ENCODE data around the gene CEP44. TPM values are rescaled to one million over a fixed set of nuclear protein-coding genes. Genes with fewer than 3 reads are reported as not detected.
"Not testable (repeated sequence)": the region's sequence is repeated elsewhere in the genome, so short reads cannot be mapped to it uniquely, and the experiment has no call there.

Gene CEP44
- total RNA-seq, 1 donor from 2014 or later = 16.4 TPM

DNA sequence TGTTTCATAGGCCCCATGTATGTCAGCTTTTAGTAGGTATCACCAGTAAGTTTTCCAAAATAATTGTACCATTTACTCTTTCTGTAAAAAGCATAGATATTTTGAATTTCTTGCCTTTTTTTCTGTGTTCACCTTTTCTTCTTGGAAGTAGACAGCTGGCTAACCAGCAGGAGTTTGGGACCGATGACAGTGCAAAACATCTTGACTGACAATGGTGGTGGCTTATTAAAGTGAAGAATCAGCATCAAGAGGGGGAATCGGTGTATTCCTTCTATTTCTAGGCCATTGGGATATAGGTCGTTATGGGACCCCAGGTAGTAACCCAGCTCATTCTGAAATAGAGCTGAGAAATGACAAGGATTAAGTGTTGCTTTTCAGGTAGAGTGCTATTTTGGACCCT lies 3.2 kb downstream of the CEP44 start:
- H3K36me3 ChIP-seq = no peaks in the 10 kb centered on the region
- intact Hi-C loops (cut with DNase I) = no loop called here
- H3K4me1 ChIP-seq = peaks cover 15% of the 10 kb centered on the region
- no peak for DNase-seq
- no peak for ATAC-seq
- H3K27ac ChIP-seq = no peak overlapping the region
- no peaks in the 10 kb centered on the region for H3K9me3 ChIP-seq
- no peak overlapping the region for H3K4me3 ChIP-seq
- no peaks in the 10 kb centered on the region for H3K27me3 ChIP-seq
- TF ChIP-seq, protein P1, sequence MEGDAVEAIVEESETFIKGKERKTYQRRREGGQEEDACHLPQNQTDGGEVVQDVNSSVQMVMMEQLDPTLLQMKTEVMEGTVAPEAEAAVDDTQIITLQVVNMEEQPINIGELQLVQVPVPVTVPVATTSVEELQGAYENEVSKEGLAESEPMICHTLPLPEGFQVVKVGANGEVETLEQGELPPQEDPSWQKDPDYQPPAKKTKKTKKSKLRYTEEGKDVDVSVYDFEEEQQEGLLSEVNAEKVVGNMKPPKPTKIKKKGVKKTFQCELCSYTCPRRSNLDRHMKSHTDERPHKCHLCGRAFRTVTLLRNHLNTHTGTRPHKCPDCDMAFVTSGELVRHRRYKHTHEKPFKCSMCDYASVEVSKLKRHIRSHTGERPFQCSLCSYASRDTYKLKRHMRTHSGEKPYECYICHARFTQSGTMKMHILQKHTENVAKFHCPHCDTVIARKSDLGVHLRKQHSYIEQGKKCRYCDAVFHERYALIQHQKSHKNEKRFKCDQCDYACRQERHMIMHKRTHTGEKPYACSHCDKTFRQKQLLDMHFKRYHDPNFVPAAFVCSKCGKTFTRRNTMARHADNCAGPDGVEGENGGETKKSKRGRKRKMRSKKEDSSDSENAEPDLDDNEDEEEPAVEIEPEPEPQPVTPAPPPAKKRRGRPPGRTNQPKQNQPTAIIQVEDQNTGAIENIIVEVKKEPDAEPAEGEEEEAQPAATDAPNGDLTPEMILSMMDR (IDR thresholded peaks at IDR 0.05) = no peak

DNA sequence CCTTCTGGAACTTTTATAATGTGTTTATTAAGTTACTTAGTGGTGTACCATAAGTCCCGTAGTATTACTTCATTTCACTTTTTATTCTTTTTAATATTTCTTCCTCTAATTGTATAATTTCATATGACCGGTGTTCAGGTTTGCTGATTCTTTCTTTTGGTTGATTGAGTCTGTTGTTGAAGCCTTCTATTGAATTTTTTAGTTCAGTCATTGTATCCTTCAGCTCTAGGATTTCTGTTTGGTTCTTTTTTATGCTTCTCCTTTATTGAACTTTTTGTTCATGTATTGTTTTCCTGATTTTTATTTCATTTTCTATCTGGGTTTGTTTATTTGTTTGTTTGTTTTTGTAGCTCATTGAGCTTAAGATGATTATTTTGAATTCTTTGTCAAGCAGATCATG lies 8.8 kb downstream of the CEP44 start:
- Histone ChIP-seq H3K4me1 (no peaks in the 10 kb centered on the region), H3K9me3 (no peaks in the 10 kb centered on the region), H3K4me3 (no peak overlapping the region), H3K27ac (no peak overlapping the region), H3K27me3 (no peaks in the 10 kb centered on the region), H3K36me3 (no peaks in the 10 kb centered on the region)
- intact Hi-C loops (cut with DNase I) = no loop called here
- ATAC-seq (no peak), DNase-seq (no peak)
- TF ChIP-seq, protein P1 (IDR thresholded peaks at IDR 0.05) = no peak

DNA sequence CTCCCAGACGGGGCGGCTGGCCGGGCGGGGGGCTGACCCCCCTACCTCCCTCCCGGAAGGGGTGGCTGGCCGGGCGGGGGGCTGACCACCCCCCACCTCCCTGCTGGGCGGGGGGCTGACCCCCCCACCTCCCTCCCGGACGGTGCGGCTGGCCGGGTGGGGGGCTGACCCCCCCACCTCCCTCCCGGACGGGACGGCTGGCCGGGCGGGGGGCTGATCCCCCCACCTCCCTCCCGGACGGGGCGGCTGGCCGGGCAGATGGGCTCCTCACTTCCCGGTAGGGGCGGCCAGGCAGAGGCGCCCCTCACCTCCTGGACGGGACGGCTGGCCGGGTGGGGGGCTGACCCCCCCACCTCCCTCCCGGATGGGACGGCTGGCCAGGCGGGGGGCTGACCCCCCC lies 10.9 kb downstream of the CEP44 start:
- H3K27me3 ChIP-seq; H3K4me1 ChIP-seq; H3K36me3 ChIP-seq; DNase-seq; intact Hi-C loops (cut with DNase I); H3K27ac ChIP-seq; H3K4me3 ChIP-seq; ATAC-seq; H3K9me3 ChIP-seq: not testable (repeated sequence)

DNA sequence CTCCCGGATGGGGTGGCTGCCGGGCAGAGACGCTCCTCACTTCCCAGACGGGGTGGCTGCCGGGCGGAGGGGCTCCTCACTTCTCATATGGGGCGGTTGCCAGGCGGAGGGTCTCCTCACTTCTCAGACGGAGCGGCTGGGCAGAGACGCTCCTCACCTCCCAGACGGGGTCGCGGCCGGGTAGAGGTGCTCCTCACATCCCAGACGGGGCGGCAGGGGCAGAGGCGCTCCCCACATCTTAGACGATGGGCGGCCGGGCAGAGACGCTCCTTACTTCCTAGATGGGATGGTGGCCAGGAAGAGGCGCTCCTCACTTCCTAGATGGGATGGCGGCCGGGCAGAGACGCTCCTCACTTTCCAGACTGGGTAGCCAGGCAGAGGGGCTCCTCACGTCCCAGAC lies 11.4 kb downstream of the CEP44 start:
- H3K4me1 ChIP-seq; H3K9me3 ChIP-seq; H3K36me3 ChIP-seq; intact Hi-C loops (cut with DNase I); H3K27ac ChIP-seq; H3K27me3 ChIP-seq; H3K4me3 ChIP-seq; ATAC-seq; DNase-seq: not testable (repeated sequence)

DNA sequence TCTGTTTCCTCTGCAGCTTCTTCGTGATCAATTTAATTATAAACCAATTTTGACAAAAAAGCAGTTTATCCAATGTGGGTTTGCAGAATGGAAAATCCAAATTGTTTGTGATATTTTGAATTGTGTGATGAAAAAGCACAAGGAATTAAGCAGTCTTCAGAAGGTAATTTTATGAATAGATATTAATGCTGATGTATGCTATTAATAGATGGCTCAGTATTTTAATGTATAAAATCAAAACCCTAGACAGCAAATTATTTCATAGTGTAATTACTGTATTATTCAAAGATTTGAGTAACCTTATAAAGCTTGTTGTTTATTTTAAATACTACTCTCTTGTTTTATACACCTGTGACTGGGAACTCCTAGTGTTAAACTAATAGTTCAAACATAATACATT lies 20.0 kb downstream of the CEP44 start:
- Histone ChIP-seq H3K4me1 (no peaks in the 10 kb centered on the region), H3K4me3 (no peak overlapping the region), H3K9me3 (no peaks in the 10 kb centered on the region), H3K36me3 (peaks cover 64% of the 10 kb centered on the region), H3K27ac (no peak overlapping the region), H3K27me3 (no peaks in the 10 kb centered on the region)
- intact Hi-C loops (cut with DNase I) = no loop called here
- no peak for ATAC-seq
- TF ChIP-seq, protein P1 (IDR thresholded peaks at IDR 0.05) = no peak
- DNase-seq = no peak

DNA sequence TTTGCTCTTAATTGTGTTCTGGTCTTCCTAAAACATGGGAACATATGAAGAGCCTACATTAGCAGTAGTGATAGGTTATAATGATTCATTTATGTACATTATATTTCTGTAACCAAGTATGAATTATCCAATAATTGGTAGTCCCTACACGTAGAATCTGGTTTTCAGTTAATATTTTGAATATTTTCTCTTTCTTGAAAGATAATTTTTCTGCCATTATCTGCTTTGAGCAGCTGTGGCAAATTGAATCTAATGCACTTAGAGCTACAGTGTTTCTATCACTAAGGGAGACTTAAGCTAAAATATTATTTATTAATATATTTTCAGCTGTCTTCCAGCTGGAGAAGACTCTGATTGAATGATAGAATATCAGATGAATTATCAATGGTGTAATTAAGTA lies 21.0 kb downstream of the CEP44 start:
- Histone ChIP-seq H3K27ac (no peak overlapping the region), H3K9me3 (no peaks in the 10 kb centered on the region), H3K4me3 (no peak overlapping the region), H3K27me3 (no peaks in the 10 kb centered on the region), H3K36me3 (peaks cover 63% of the 10 kb centered on the region), H3K4me1 (no peaks in the 10 kb centered on the region)
- ATAC-seq = no peak
- intact Hi-C loops (cut with DNase I) = no loop called here
- TF ChIP-seq, protein P1 (IDR thresholded peaks at IDR 0.05) = no peak
- DNase-seq = no peak

DNA sequence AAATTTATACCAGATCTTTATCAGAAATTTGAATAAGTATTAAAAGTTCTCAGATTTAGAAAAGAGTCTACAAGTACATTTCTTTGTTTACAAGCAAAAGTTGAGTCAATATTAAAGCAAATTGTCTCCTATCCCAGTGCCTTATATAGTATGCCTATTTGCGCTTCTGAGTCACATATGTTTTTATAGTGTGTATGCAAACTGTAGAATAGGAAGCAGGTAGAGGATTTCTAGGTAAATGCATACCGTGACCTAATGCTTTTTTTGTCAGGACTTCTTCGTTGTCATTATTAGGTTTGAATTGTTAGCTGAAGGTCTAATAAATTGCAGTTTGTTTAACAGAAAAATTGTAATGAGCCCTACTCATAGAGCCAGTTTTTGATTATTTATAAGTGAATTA lies 22.2 kb downstream of the CEP44 start:
- H3K9me3 ChIP-seq = no peaks in the 10 kb centered on the region
- no peaks in the 10 kb centered on the region for H3K27me3 ChIP-seq
- no peak overlapping the region for H3K27ac ChIP-seq
- no peak overlapping the region for H3K4me3 ChIP-seq
- ATAC-seq (no peak), DNase-seq (no peak)
- intact Hi-C loops (cut with DNase I) = no loop called here
- H3K36me3 ChIP-seq = peaks cover 60% of the 10 kb centered on the region
- no peaks in the 10 kb centered on the region for H3K4me1 ChIP-seq
- TF ChIP-seq, protein P1 (IDR thresholded peaks at IDR 0.05) = no peak

Data from upper lobe of right lung (tissue), 1 donor.